Measurements from ENCODE around the gene MLLT1.
A peak's percentile ranks its signal among the peaks of the same experiment; 100 is the strongest.

MLLT1 gene

DNA sequence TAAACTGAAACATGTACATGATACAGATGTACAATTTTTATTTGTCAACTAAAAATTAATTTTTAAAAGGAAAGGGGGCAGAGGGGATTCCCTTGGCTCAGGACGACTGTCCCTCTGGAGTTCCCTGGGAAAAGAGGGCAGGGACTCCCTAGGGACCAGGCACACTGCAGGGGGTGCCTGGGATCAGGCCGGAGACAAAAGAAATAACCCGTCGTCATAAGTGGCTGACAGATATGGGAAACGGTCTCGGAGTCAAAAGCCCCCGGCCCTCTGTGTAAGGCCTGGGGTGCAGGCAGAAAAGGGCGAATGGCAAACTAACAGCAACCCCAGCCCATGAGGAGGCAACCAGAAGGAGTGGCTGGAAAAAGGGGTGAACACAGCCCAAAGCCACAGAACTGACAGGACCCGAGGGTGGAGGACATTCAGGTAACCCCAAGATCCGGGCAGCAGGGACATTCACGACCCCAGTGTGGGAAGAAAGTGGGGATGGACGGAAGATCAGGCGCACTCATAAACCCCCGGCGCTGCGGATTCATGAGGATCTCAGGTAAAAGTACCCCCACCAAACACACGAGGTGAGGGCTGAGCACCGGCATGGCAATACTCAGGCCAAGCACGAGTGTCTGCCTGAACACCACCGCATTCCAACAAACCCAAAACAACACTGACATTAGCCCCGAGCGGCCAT lies 6.7 kb downstream of the MLLT1 start:
- TF ChIP-seq, protein P1, sequence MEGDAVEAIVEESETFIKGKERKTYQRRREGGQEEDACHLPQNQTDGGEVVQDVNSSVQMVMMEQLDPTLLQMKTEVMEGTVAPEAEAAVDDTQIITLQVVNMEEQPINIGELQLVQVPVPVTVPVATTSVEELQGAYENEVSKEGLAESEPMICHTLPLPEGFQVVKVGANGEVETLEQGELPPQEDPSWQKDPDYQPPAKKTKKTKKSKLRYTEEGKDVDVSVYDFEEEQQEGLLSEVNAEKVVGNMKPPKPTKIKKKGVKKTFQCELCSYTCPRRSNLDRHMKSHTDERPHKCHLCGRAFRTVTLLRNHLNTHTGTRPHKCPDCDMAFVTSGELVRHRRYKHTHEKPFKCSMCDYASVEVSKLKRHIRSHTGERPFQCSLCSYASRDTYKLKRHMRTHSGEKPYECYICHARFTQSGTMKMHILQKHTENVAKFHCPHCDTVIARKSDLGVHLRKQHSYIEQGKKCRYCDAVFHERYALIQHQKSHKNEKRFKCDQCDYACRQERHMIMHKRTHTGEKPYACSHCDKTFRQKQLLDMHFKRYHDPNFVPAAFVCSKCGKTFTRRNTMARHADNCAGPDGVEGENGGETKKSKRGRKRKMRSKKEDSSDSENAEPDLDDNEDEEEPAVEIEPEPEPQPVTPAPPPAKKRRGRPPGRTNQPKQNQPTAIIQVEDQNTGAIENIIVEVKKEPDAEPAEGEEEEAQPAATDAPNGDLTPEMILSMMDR (IDR thresholded peaks at IDR 0.05; ENCODE audit: low read depth, low read length) = no peak
- TF ChIP-seq, protein P2, sequence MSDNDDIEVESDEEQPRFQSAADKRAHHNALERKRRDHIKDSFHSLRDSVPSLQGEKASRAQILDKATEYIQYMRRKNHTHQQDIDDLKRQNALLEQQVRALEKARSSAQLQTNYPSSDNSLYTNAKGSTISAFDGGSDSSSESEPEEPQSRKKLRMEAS (IDR thresholded peaks at IDR 0.05; ENCODE audit: low read depth, low read length) = no peak
- TF ChIP-seq MYC (IDR thresholded peaks at IDR 0.05; ENCODE audit: low read depth, low read length) = no peak
- no peak for TF ChIP-seq POLR2A (IDR thresholded peaks at IDR 0.05; ENCODE audit: extremely low read depth, insufficient read length)
- DNase-seq (ENCODE audit: low read depth) = no peak
- peak overlapping the region; percentile 25 for H3K4me3 ChIP-seq (ENCODE audit: low read depth, low read length)

DNA sequence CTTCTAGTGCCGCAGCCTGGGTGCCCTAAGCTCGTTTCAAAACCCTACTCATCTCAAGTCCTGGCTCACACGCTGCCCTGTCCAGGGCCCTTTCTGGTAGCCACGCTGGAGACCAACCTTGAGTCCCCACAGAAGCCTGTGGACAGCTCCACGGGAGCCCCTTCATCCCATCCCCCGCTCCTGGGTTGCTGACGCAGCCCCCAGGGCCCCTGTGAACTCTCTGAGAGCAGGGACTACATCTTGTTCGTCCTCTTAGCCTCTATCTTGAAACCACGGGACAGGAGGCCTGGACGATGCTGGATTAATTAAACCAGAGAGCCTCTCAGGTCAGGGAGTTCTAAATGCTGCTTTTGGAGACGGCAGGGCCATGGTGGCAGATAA lies 7.4 kb downstream of the MLLT1 start:
- no peak for DNase-seq (ENCODE audit: low read depth)
- H3K4me3 ChIP-seq (ENCODE audit: low read depth, low read length) = no peak overlapping the region
- TF ChIP-seq, protein P1 (IDR thresholded peaks at IDR 0.05; ENCODE audit: low read depth, low read length) = no peak
- no peak for TF ChIP-seq POLR2A (IDR thresholded peaks at IDR 0.05; ENCODE audit: extremely low read depth, insufficient read length)
- TF ChIP-seq MYC (IDR thresholded peaks at IDR 0.05; ENCODE audit: low read depth, low read length) = no peak
- TF ChIP-seq, protein P2 (IDR thresholded peaks at IDR 0.05; ENCODE audit: low read depth, low read length) = no peak

DNA sequence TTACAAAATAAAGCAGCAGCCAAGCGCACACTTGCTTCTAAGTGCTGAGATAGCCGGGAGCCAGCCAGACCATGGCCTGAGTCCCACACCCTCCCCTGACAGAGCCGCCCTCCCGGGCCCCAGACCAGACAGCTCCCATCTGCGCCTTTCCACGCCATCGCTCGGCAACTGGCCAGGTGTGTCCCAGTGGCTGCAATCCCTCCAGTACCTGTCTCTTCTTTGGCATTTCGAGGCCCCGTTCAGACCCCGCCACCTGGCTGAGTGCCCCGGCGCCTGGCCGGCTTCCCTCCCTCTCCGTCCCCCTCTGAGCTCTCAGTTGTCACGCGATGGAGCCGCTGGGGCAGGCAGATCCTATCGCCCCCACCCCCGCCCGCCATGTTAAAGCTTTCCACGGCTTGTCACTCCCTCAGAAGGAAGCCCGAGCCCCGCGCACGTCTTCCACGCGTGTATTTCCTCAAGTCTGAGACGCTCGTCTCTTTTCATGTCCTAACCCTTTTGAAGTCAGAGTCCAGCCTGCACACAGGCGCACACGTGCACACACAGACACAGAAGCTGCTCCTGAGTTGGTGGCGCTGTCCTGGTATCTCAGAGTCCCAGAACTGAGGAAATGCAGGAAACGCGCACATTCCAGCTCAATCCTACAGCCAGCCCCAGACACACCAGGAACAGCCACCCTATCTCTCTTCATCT lies 7.9 kb downstream of the MLLT1 start:
- DNase-seq (ENCODE audit: low read depth) = no peak
- TF ChIP-seq, protein P1 (IDR thresholded peaks at IDR 0.05; ENCODE audit: low read depth, low read length) = no peak
- TF ChIP-seq, protein P2 (IDR thresholded peaks at IDR 0.05; ENCODE audit: low read depth, low read length) = no peak
- TF ChIP-seq MYC (IDR thresholded peaks at IDR 0.05; ENCODE audit: low read depth, low read length) (no peak), POLR2A (IDR thresholded peaks at IDR 0.05; ENCODE audit: extremely low read depth, insufficient read length) (no peak)
- no peak overlapping the region for H3K4me3 ChIP-seq (ENCODE audit: low read depth, low read length)

DNA sequence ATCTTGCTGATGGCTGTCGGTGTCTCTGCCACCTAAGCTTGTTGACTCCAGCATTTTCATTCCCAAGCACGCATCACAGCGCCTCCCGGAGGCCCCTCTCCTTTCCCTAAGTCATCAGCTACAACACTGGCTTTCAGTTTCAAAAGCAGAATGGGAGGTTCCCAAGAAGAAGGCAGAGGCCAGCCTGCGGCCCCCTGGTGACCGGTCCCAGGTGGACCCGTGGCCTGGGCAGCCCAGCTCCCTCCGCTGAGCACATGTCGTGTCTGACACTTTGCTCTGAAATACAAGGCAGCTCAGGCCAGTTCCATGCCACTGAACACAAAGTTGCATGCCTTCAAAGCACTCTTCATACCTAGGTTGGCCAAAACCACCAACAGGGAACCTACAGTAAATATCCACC lies 8.5 kb downstream of the MLLT1 start:
- no peak overlapping the region for H3K4me3 ChIP-seq (ENCODE audit: low read depth, low read length)

DNA sequence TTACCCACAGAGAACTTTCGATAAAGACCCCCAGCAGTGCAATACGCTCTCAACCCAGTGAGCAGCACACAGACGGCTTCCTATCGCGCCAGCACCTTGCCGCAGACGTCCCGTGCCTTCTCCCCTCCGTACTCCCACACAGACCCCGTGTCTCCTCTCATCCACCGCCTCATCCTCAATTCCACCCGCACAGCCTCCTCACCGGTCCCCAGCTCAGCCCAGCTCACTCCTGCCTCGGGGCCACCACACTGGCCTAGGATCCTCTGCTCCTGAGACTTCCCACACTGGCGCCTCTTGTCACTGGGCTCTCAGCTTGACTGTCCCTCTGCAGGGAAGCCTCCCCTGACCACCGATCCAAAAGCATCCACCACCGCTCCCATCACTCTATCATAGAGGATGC lies 9.0 kb downstream of the MLLT1 start:
- DNase-seq (ENCODE audit: low read depth) = no peak
- TF ChIP-seq, protein P1 (IDR thresholded peaks at IDR 0.05; ENCODE audit: low read depth, low read length) = no peak
- TF ChIP-seq MYC (IDR thresholded peaks at IDR 0.05; ENCODE audit: low read depth, low read length) = no peak
- no peak for TF ChIP-seq POLR2A (IDR thresholded peaks at IDR 0.05; ENCODE audit: extremely low read depth, insufficient read length)
- TF ChIP-seq, protein P2 (IDR thresholded peaks at IDR 0.05; ENCODE audit: low read depth, low read length) = no peak
- H3K4me3 ChIP-seq (ENCODE audit: low read depth, low read length) = no peak overlapping the region

More for the DNA sequence above, 8.5 kb downstream of the MLLT1 start:
- DNase-seq (ENCODE audit: low read depth) = no peak
- TF ChIP-seq, protein P1 (IDR thresholded peaks at IDR 0.05; ENCODE audit: low read depth, low read length) = no peak
- TF ChIP-seq, protein P2 (IDR thresholded peaks at IDR 0.05; ENCODE audit: low read depth, low read length) = no peak
- TF ChIP-seq POLR2A (IDR thresholded peaks at IDR 0.05; ENCODE audit: extremely low read depth, insufficient read length) (no peak), MYC (IDR thresholded peaks at IDR 0.05; ENCODE audit: low read depth, low read length) (no peak)
